Activated naive CD4-positive, alpha-beta T cell (primary cell): ENCODE measurements around the gene EGLN3.
"Not testable (repeated sequence)": the region's sequence is repeated elsewhere in the genome, so short reads cannot be mapped to it uniquely, and the experiment has no call there.

Experiments used
- DNase-seq, 4 experiments: peaks; one replicate each; lab custom pipeline; 2025; lab: John Stamatoyannopoulos, UW

Gene EGLN3

GRCh38 chr14:33934938-33935337 is 15.9 kb downstream of the EGLN3 start:
- DNase-seq, result no peak

GRCh38 chr14:33934043-33934750 is 16.7 kb downstream of the EGLN3 start:
- DNase-seq, result no peak

- no peak for DNase-seq
Measured at GRCh38 chr14:33933386-33933933, 17.4 kb downstream of the EGLN3 start.

- no peak for DNase-seq
Measured at GRCh38 chr14:33932576-33933345, 18.1 kb downstream of the EGLN3 start.

GRCh38 chr14:33932033-33932432 is 18.8 kb downstream of the EGLN3 start:
- DNase-seq, result no peak

- DNase-seq, result no peak
Measured at GRCh38 chr14:33931461-33931860, 19.4 kb downstream of the EGLN3 start.

GRCh38 chr14:33930439-33930838 is 20.4 kb downstream of the EGLN3 start:
- DNase-seq, result no peak

- no peak for DNase-seq
Measured at GRCh38 chr14:33929799-33930408, 21.0 kb downstream of the EGLN3 start.

- no peak for DNase-seq
Measured at GRCh38 chr14:33928895-33929294, 22.0 kb downstream of the EGLN3 start.

- DNase-seq, result no peak
Measured at GRCh38 chr14:33927944-33928343, 22.9 kb downstream of the EGLN3 start.

- not testable (repeated sequence) for DNase-seq
Measured at GRCh38 chr14:33926967-33927366, 23.9 kb downstream of the EGLN3 start.

- DNase-seq, result no peak
Measured at GRCh38 chr14:33925946-33926345, 24.9 kb downstream of the EGLN3 start.

GRCh38 chr14:33925235-33925634 is 25.6 kb downstream of the EGLN3 start:
- DNase-seq, result no peak

- no peak for DNase-seq
Measured at GRCh38 chr14:33924566-33925100, 26.2 kb downstream of the EGLN3 start.

- DNase-seq, result no peak
Measured at GRCh38 chr14:33922125-33922524, 28.7 kb downstream of the EGLN3 start.

- no peak for DNase-seq
Measured at GRCh38 chr14:33918256-33918655, 32.6 kb downstream of the EGLN3 start.

- DNase-seq, result no peak
Measured at GRCh38 chr14:33917661-33918060, 33.2 kb downstream of the EGLN3 start.

- no peak for DNase-seq
Measured at GRCh38 chr14:33916663-33917565, 34.0 kb downstream of the EGLN3 start.

- no peak for DNase-seq
Measured at GRCh38 chr14:33915682-33916081, 35.2 kb downstream of the EGLN3 start.

GRCh38 chr14:33914676-33915516 is 36.0 kb downstream of the EGLN3 start:
- no peak for DNase-seq

- DNase-seq, result no peak
Measured at GRCh38 chr14:33911046-33911445, 39.8 kb downstream of the EGLN3 start.
